ENCODE results near the gene ENTPD1.

The ENTPD1 gene

GRCh38 chr10:95840681-95841080 lies 84.7 kb downstream of the ENTPD1 start (continued):
- TF ChIP-seq, protein P1, sequence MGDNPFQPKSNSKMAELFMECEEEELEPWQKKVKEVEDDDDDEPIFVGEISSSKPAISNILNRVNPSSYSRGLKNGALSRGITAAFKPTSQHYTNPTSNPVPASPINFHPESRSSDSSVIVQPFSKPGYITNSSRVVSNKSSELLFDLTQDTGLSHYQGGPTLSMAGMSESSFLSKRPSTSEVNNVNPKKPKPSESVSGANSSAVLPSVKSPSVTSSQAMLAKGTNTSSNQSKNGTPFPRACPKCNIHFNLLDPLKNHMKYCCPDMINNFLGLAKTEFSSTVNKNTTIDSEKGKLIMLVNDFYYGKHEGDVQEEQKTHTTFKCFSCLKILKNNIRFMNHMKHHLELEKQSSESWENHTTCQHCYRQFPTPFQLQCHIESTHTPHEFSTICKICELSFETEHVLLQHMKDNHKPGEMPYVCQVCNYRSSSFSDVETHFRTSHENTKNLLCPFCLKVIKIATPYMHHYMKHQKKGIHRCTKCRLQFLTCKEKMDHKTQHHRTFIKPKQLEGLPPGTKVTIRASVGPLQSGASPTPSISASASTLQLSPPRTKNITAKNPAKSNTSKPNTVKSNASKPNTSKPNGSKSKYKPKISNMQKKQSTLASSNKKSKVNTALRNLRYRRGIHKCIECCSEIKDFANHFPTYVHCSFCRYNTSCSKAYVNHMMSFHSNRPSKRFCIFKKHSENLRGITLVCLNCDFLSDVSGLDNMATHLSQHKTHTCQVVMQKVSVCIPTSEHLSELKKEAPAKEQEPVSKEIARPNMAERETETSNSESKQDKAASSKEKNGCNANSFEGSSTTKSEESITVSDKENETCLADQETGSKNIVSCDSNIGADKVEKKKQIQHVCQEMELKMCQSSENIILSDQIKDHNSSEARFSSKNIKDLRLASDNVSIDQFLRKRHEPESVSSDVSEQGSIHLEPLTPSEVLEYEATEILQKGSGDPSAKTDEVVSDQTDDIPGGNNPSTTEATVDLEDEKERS (tag by site-specific recombination; IDR thresholded peaks at IDR 0.05) = no peak
- no peak for TF ChIP-seq ZNF223 (tag by site-specific recombination; IDR thresholded peaks at IDR 0.05)
- TF ChIP-seq ZNF214 (tag by site-specific recombination; IDR thresholded peaks at IDR 0.05; ENCODE audit: borderline replicate concordance) = no peak
- no peak for TF ChIP-seq ZBTB8A (tag by site-specific recombination; IDR thresholded peaks at IDR 0.05)

DNA sequence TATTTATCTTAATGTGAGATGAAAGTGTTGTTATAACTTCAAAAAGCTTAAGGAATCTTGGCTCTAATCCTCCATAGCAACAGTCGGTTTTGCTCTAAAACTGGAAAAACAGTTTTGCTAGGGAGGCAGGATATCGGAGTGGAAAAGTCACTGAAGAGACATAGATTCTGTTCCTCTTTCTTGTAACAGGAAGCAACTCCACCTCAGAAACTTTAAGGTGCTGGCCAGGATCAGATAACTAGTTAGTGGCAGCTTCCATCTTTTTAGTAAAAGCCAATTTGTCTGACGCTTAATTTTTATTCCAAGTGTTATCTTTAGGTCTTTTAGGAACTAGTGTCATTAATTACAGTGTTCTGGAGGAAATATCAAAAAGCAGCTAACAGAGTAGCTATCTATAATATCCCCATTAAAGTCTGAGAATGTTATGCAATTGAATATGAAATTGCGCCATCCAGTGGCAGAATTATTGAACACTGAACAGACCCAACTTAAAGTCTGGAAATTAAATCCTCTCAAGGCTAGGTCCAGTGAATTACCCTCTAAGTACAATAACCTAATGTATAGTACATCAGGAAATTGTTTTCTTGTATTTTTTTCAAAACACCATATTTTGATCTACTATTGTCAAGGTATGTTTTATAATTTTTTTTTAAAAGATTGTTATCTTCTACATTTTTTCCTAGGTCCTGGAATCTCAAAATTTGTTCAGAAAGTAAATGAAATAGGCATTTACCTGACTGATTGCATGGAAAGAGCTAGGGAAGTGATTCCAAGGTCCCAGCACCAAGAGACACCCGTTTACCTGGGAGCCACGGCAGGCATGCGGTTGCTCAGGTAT lies 85.9 kb downstream of the ENTPD1 start:
- Histone ChIP-seq H3K27ac (ENCODE audit: extremely low read depth, low read depth, low read length) (no peak overlapping the region), H3K9me3 (ENCODE audit: control insufficient read depth, insufficient read depth, low read depth, low read length) (no peaks in the 10 kb centered on the region), H3K36me3 (ENCODE audit: control insufficient read depth in 2 of 2, insufficient read depth in 1 of 2, low read length in 2 of 2) (no peaks in the 10 kb centered on the region), H3K4me3 (ENCODE audit: low read depth, low read length) (no peak overlapping the region), H3K4me1 (ENCODE audit: control insufficient read depth, insufficient read depth, low read length) (no peaks in the 10 kb centered on the region)
- ChIA-PET CTCF (interaction anchor here (0.6 to 14.8 kb wide), 37 partner anchors 7 to 940 kb away, joined by 3 to 220 read pairs (median 4); partner anchors contain the start of gene TCTN3), POLR2A (interaction anchor here (1.5 kb wide), 1 partner anchor 148 kb away, joined by 7 read pairs; the partner anchor contains the start of gene TCTN3)
- TF ChIP-seq ZNF654 (tag by site-specific recombination; IDR thresholded peaks at IDR 0.05; ENCODE audit: low read depth) (peak; percentile 75), ZNF561 (tag by site-specific recombination; IDR thresholded peaks at IDR 0.05; ENCODE audit: borderline replicate concordance) (no peak), ZNF660 (tag by site-specific recombination; IDR thresholded peaks at IDR 0.05) (0 out of 2 replicates have a peak, but pooled peaks have one; percentile 35)

- TF ChIP-seq, protein P2, sequence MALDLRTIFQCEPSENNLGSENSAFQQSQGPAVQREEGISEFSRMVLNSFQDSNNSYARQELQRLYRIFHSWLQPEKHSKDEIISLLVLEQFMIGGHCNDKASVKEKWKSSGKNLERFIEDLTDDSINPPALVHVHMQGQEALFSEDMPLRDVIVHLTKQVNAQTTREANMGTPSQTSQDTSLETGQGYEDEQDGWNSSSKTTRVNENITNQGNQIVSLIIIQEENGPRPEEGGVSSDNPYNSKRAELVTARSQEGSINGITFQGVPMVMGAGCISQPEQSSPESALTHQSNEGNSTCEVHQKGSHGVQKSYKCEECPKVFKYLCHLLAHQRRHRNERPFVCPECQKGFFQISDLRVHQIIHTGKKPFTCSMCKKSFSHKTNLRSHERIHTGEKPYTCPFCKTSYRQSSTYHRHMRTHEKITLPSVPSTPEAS (tag by site-specific recombination; IDR thresholded peaks at IDR 0.05) = no peak
- TF ChIP-seq ZNF549 (tag by site-specific recombination; IDR thresholded peaks at IDR 0.05) (no peak), ZNF169 (tag by site-specific recombination; IDR thresholded peaks at IDR 0.05) (no peak), ZNF174 (tag by site-specific recombination; IDR thresholded peaks at IDR 0.05) (no peak), PATZ1 (tag by site-specific recombination; IDR thresholded peaks at IDR 0.05) (no peak), ZNF350 (tag by site-specific recombination; IDR thresholded peaks at IDR 0.05) (no peak), ZNF530 (tag by site-specific recombination; IDR thresholded peaks at IDR 0.05; ENCODE audit: low read depth) (no peak), ZNF747 (tag by site-specific recombination; IDR thresholded peaks at IDR 0.05) (no peak), ZNF341 (tag by site-specific recombination; IDR thresholded peaks at IDR 0.05; ENCODE audit: low read depth) (no peak), KLF8 (tag by site-specific recombination; IDR thresholded peaks at IDR 0.05) (no peak), ZNF112 (tag by site-specific recombination; IDR thresholded peaks at IDR 0.05) (no peak)
- TF ChIP-seq, protein P3, sequence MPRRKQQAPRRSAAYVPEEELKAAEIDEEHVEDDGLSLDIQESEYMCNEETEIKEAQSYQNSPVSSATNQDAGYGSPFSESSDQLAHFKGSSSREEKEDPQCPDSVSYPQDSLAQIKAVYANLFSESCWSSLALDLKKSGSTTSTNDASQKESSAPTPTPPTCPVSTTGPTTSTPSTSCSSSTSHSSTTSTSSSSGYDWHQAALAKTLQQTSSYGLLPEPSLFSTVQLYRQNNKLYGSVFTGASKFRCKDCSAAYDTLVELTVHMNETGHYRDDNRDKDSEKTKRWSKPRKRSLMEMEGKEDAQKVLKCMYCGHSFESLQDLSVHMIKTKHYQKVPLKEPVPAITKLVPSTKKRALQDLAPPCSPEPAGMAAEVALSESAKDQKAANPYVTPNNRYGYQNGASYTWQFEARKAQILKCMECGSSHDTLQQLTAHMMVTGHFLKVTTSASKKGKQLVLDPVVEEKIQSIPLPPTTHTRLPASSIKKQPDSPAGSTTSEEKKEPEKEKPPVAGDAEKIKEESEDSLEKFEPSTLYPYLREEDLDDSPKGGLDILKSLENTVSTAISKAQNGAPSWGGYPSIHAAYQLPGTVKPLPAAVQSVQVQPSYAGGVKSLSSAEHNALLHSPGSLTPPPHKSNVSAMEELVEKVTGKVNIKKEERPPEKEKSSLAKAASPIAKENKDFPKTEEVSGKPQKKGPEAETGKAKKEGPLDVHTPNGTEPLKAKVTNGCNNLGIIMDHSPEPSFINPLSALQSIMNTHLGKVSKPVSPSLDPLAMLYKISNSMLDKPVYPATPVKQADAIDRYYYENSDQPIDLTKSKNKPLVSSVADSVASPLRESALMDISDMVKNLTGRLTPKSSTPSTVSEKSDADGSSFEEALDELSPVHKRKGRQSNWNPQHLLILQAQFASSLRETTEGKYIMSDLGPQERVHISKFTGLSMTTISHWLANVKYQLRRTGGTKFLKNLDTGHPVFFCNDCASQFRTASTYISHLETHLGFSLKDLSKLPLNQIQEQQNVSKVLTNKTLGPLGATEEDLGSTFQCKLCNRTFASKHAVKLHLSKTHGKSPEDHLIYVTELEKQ (tag by site-specific recombination; IDR thresholded peaks at IDR 0.05; ENCODE audit: borderline replicate concordance) = no peak
- CTCF ChIA-PET = interaction anchor here (14.8 kb wide), 1 partner anchor 151 kb away, joined by 220 read pairs; the partner anchor contains the start of gene TCTN3
- Histone ChIP-seq H3K4me1 (ENCODE audit: control insufficient read depth, insufficient read depth, low read length) (no peaks in the 10 kb centered on the region), H3K27ac (ENCODE audit: extremely low read depth, low read depth, low read length) (no peak overlapping the region), H3K9me3 (ENCODE audit: control insufficient read depth, insufficient read depth, low read depth, low read length) (no peaks in the 10 kb centered on the region), H3K4me3 (ENCODE audit: low read depth, low read length) (no peak overlapping the region), H3K36me3 (ENCODE audit: control insufficient read depth in 2 of 2, insufficient read depth in 1 of 2, low read length in 2 of 2) (no peaks in the 10 kb centered on the region)
- POLR2A ChIA-PET = interaction anchor here (0.6 to 1.2 kb wide), 2 partner anchors 103 to 152 kb away, joined by 3 to 5 read pairs; partner anchors contain the start of gene TCTN3
Observed at GRCh38 chr10:95845411-95845810, 89.4 kb downstream of the ENTPD1 start.

Measured in HEK293 (cell line).